ENCODE measurements around the gene NDRG3. TPM values are rescaled to one million over a fixed set of nuclear protein-coding genes. Genes with fewer than 3 reads are reported as not detected.

Gene NDRG3
- total and polyA plus RNA-seq, 4 donors = 3.1 to 6.3 (median 4.5) TPM

DNA sequence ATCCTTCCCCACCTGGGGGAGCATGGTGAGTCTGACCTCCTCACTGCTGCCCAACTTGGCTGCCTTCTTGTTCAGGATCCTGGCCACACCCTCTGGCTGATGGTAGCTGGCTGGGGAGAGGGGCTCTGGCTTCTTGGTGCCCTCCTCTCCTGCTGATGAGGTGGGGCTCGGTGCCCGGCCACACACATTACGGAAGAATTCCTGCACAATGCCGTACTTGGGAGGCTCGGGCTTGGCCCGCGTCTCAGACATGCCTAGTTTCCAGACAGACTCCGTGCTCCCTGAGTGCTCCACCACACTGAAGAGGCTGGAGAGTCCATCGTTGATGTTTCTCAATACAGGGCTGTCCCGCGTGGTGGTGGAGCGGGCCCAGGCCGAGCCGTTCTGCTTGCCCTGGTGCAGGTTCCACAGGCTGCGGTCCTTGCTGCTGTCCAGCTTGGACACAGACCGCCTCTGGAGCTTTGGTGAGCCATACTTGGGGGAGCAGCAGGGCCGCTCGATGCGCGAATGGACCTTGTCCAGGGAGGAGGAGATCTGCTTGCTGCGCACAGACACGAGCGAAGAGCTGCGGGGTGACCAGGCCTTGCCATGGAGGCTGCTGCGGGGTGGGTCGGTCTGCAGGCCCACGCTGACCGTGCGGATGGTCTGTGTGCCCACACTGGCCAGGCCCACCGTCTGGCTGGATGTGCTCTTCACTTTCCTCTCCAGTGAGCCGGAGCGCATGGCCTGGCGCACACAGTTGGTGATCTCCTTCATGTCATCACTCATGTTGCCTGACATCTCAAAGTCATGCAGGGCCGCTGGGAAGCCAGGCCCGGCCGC lies 47.6 kb upstream of the NDRG3 start:
- H3K4me3 ChIP-seq (ENCODE audit: low read depth in 1 of 3, low read length in 3 of 3) = no peak overlapping the region
- no peak for DNase-seq (ENCODE audit: low spot score)
- H3K36me3 ChIP-seq (ENCODE audit: control insufficient read depth in 4 of 4, insufficient read depth in 3 of 4, low read depth in 1 of 4, low read length in 3 of 4) = peaks cover 0 to 13% (median under 1%) of the 10 kb centered on the region in 4 donors
- TF ChIP-seq NR2F2 (IDR thresholded peaks at IDR 0.05) (no peak), JUND (IDR thresholded peaks at IDR 0.05) (no peak), SP1 (IDR thresholded peaks at IDR 0.05) (no peak), FOXA1 (IDR thresholded peaks at IDR 0.05) (no peak), FOXA2 (IDR thresholded peaks at IDR 0.05) (no peak), GABPA (IDR thresholded peaks at IDR 0.05 in 1 of 2, conservative IDR thresholded peaks at IDR 0.05 in 1 of 2) (no peak), HNF4A (conservative IDR thresholded peaks at IDR 0.05) (no peak), HNF4G (IDR thresholded peaks at IDR 0.05) (no peak), EGR1 (IDR thresholded peaks at IDR 0.05; ENCODE audit: low read depth in 2 of 2) (no peak), TAF1 (conservative IDR thresholded peaks at IDR 0.05) (no peak)
- TF ChIP-seq, protein P1, sequence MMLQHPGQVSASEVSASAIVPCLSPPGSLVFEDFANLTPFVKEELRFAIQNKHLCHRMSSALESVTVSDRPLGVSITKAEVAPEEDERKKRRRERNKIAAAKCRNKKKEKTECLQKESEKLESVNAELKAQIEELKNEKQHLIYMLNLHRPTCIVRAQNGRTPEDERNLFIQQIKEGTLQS (IDR thresholded peaks at IDR 0.05) = no peak
- TF ChIP-seq, protein P2, sequence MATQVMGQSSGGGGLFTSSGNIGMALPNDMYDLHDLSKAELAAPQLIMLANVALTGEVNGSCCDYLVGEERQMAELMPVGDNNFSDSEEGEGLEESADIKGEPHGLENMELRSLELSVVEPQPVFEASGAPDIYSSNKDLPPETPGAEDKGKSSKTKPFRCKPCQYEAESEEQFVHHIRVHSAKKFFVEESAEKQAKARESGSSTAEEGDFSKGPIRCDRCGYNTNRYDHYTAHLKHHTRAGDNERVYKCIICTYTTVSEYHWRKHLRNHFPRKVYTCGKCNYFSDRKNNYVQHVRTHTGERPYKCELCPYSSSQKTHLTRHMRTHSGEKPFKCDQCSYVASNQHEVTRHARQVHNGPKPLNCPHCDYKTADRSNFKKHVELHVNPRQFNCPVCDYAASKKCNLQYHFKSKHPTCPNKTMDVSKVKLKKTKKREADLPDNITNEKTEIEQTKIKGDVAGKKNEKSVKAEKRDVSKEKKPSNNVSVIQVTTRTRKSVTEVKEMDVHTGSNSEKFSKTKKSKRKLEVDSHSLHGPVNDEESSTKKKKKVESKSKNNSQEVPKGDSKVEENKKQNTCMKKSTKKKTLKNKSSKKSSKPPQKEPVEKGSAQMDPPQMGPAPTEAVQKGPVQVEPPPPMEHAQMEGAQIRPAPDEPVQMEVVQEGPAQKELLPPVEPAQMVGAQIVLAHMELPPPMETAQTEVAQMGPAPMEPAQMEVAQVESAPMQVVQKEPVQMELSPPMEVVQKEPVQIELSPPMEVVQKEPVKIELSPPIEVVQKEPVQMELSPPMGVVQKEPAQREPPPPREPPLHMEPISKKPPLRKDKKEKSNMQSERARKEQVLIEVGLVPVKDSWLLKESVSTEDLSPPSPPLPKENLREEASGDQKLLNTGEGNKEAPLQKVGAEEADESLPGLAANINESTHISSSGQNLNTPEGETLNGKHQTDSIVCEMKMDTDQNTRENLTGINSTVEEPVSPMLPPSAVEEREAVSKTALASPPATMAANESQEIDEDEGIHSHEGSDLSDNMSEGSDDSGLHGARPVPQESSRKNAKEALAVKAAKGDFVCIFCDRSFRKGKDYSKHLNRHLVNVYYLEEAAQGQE (IDR thresholded peaks at IDR 0.05) = no peak
- TF ChIP-seq, protein P3, sequence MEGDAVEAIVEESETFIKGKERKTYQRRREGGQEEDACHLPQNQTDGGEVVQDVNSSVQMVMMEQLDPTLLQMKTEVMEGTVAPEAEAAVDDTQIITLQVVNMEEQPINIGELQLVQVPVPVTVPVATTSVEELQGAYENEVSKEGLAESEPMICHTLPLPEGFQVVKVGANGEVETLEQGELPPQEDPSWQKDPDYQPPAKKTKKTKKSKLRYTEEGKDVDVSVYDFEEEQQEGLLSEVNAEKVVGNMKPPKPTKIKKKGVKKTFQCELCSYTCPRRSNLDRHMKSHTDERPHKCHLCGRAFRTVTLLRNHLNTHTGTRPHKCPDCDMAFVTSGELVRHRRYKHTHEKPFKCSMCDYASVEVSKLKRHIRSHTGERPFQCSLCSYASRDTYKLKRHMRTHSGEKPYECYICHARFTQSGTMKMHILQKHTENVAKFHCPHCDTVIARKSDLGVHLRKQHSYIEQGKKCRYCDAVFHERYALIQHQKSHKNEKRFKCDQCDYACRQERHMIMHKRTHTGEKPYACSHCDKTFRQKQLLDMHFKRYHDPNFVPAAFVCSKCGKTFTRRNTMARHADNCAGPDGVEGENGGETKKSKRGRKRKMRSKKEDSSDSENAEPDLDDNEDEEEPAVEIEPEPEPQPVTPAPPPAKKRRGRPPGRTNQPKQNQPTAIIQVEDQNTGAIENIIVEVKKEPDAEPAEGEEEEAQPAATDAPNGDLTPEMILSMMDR (IDR thresholded peaks at IDR 0.05; ENCODE audit: low read depth, low read length, missing input control) = no peak
- TF ChIP-seq, protein P4, sequence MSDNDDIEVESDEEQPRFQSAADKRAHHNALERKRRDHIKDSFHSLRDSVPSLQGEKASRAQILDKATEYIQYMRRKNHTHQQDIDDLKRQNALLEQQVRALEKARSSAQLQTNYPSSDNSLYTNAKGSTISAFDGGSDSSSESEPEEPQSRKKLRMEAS (IDR thresholded peaks at IDR 0.05) = no peak
- TF ChIP-seq, protein P5, sequence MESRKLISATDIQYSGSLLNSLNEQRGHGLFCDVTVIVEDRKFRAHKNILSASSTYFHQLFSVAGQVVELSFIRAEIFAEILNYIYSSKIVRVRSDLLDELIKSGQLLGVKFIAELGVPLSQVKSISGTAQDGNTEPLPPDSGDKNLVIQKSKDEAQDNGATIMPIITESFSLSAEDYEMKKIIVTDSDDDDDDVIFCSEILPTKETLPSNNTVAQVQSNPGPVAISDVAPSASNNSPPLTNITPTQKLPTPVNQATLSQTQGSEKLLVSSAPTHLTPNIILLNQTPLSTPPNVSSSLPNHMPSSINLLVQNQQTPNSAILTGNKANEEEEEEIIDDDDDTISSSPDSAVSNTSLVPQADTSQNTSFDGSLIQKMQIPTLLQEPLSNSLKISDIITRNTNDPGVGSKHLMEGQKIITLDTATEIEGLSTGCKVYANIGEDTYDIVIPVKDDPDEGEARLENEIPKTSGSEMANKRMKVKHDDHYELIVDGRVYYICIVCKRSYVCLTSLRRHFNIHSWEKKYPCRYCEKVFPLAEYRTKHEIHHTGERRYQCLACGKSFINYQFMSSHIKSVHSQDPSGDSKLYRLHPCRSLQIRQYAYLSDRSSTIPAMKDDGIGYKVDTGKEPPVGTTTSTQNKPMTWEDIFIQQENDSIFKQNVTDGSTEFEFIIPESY (IDR thresholded peaks at IDR 0.05) = no peak
- no peaks in the 10 kb centered on the region for H3K27me3 ChIP-seq (ENCODE audit: control insufficient read depth in 4 of 4, insufficient read depth in 4 of 4, low read length in 3 of 4)
- no peaks in the 10 kb centered on the region for H3K4me1 ChIP-seq (ENCODE audit: control insufficient read depth in 4 of 4, insufficient read depth in 4 of 4, low read length in 3 of 4)
- H3K9me3 ChIP-seq (ENCODE audit: control insufficient read depth in 4 of 4, low read length in 3 of 4) = no peaks in the 10 kb centered on the region
- H3K27ac ChIP-seq (ENCODE audit: low read depth in 1 of 2, low read length in 2 of 2) = no peak overlapping the region
- H3K9ac ChIP-seq (ENCODE audit: low read depth in 1 of 2, low read length in 2 of 2) = no peak overlapping the region
- 96% methylated on average over 36 of the region's 36 CpGs for WGBS

All from liver (tissue), 9 donors.